Heart left ventricle (tissue), 13 donors: ENCODE measurements around the gene MTFMT.

Source experiments
- CTCF ChIP-seq, 12 donors: fragments of 200-600 bp; sonication (generic) in 4 of 12; IDR thresholded peaks; one replicate each; pipeline versions ENCODE4 v1.5.0 to v1.8.0; 2018 to 2022; ENCODE audit warnings: antibody characterized with exemption in 12 of 12, mild to moderate bottlenecking in 5 of 12
- POLR2A ChIP-seq, 2 donors: fragments of 450-650 bp; IDR thresholded peaks; one replicate each; pipeline ENCODE4 v1.6.1; 2017; ENCODE audit warnings: antibody characterized with exemption in 2 of 2, mild to moderate bottlenecking in 2 of 2, moderate library complexity in 2 of 2
- donor health status: ischemic (EF 13 %, LVEDD 7.1; RV severe dilation, severe dysfunction).
- donor health status: DM: no; HTN: yes; CAD: no.
- donor health status: DM: no; HTN: no; CAD: no.
- donor health status: ischemic (EF 25% LVEDD 6.9; RV normal size, moderate dysfunction).
- donor health status: ischemic (EF 25% LVEDD 5.7; RV mildly dilated, moderate dysfunction).
- donor health status: ischemic (EF 35%, LVEDD 5.7; RV mildly dilated, moderate dysfunction).
- donor health status: nonischemic (EF 11% LVEDD 7.7; RV severe dilation, severe dysfunction).
- donor health status: DM: yes; HTN: yes; CAD: no.
- donor health status: PGD.
- donor health status: ischemic (EF 29% LVEDD 5.4; RV normal size, mild dysfunction).
- donor health status: nonischemic (EF 23%, LVEDD 6.1; RV moderate dilation, normal function).

- TF ChIP-seq CTCF (IDR thresholded peaks at IDR 0.05), result peak in 2 of 12 donors; percentile 15 to 23
- TF ChIP-seq POLR2A (IDR thresholded peaks at IDR 0.05), result peak; percentile 60 to 93
Observed at GRCh38 chr15:65028921-65029735, at the start of gene MTFMT.
